ENCODE measurements around the gene IPCEF1. TPM values are rescaled to one million over a fixed set of nuclear protein-coding genes. Genes with fewer than 3 reads are reported as not detected.

IPCEF1 gene
- total and polyA plus RNA-seq, 4 donors: 0.46 to 2.8 (median 1.3) TPM

GRCh38 chr6:154341336-154341735 lies 15.3 kb downstream of the IPCEF1 start:
- Histone ChIP-seq H3K9me3 (ENCODE audit: control insufficient read depth in 4 of 4, low read length in 3 of 4) (no peaks in the 10 kb centered on the region), H3K9ac (ENCODE audit: low read depth in 1 of 2, low read length in 2 of 2) (no peak overlapping the region), H3K27ac (ENCODE audit: low read depth in 1 of 2, low read length in 2 of 2) (no peak overlapping the region), H3K4me3 (ENCODE audit: low read depth in 1 of 3, low read length in 3 of 3) (no peak overlapping the region), H3K27me3 (ENCODE audit: control insufficient read depth in 4 of 4, insufficient read depth in 4 of 4, low read length in 3 of 4) (no peaks in the 10 kb centered on the region), H3K36me3 (ENCODE audit: control insufficient read depth in 4 of 4, insufficient read depth in 3 of 4, low read depth in 1 of 4, low read length in 3 of 4) (no peaks in the 10 kb centered on the region), H3K4me1 (ENCODE audit: control insufficient read depth in 4 of 4, insufficient read depth in 4 of 4, low read length in 3 of 4) (no peaks in the 10 kb centered on the region)
- TF ChIP-seq CTCF (IDR thresholded peaks at IDR 0.05; ENCODE audit: low read depth, low read length, missing input control): no peak
- TF ChIP-seq ZBTB33 (IDR thresholded peaks at IDR 0.05): no peak
- TF ChIP-seq GABPA (IDR thresholded peaks at IDR 0.05 in 1 of 2, conservative IDR thresholded peaks at IDR 0.05 in 1 of 2): no peak
- no peak for TF ChIP-seq MAX (IDR thresholded peaks at IDR 0.05)
- TF ChIP-seq REST (IDR thresholded peaks at IDR 0.05): no peak
- no peak for TF ChIP-seq FOXA2 (IDR thresholded peaks at IDR 0.05)
- TF ChIP-seq YY1 (IDR thresholded peaks at IDR 0.05): no peak
- TF ChIP-seq EGR1 (IDR thresholded peaks at IDR 0.05; ENCODE audit: low read depth in 2 of 2): no peak
- no peak for TF ChIP-seq HNF4G (IDR thresholded peaks at IDR 0.05)
- TF ChIP-seq SP1 (IDR thresholded peaks at IDR 0.05): no peak
- no peak for TF ChIP-seq NR2F2 (IDR thresholded peaks at IDR 0.05)
- no peak for TF ChIP-seq RAD21 (IDR thresholded peaks at IDR 0.05)
- no peak for TF ChIP-seq RXRA (IDR thresholded peaks at IDR 0.05)
- 72% methylated on average over 4 of the region's 4 CpGs for WGBS
- no peak for DNase-seq (ENCODE audit: low spot score)

GRCh38 chr6:154337406-154338005 lies 19.1 kb downstream of the IPCEF1 start:
- H3K36me3 ChIP-seq (ENCODE audit: control insufficient read depth in 4 of 4, insufficient read depth in 3 of 4, low read depth in 1 of 4, low read length in 3 of 4): no peaks in the 10 kb centered on the region
- 85% methylated on average over 4 of the region's 4 CpGs for WGBS
- H3K9ac ChIP-seq (ENCODE audit: low read depth in 1 of 2, low read length in 2 of 2): no peak overlapping the region
- DNase-seq (ENCODE audit: low spot score): no peak
- H3K4me3 ChIP-seq (ENCODE audit: low read depth in 1 of 3, low read length in 3 of 3): no peak overlapping the region
- no peaks in the 10 kb centered on the region for H3K9me3 ChIP-seq (ENCODE audit: control insufficient read depth in 4 of 4, low read length in 3 of 4)
- no peak overlapping the region for H3K27ac ChIP-seq (ENCODE audit: low read depth in 1 of 2, low read length in 2 of 2)
- no peaks in the 10 kb centered on the region for H3K27me3 ChIP-seq (ENCODE audit: control insufficient read depth in 4 of 4, insufficient read depth in 4 of 4, low read length in 3 of 4)
- H3K4me1 ChIP-seq (ENCODE audit: control insufficient read depth in 4 of 4, insufficient read depth in 4 of 4, low read length in 3 of 4): no peaks in the 10 kb centered on the region
- TF ChIP-seq MAX (IDR thresholded peaks at IDR 0.05): no peak
- no peak for TF ChIP-seq TAF1 (conservative IDR thresholded peaks at IDR 0.05)
- TF ChIP-seq ATF3 (IDR thresholded peaks at IDR 0.05): no peak
- TF ChIP-seq ZBTB33 (IDR thresholded peaks at IDR 0.05): no peak
- no peak for TF ChIP-seq RAD21 (IDR thresholded peaks at IDR 0.05)
- no peak for TF ChIP-seq HNF4G (IDR thresholded peaks at IDR 0.05)
- TF ChIP-seq GABPA (IDR thresholded peaks at IDR 0.05 in 1 of 2, conservative IDR thresholded peaks at IDR 0.05 in 1 of 2): no peak
- TF ChIP-seq CTCF (IDR thresholded peaks at IDR 0.05; ENCODE audit: low read depth, low read length, missing input control): no peak
- TF ChIP-seq SP1 (IDR thresholded peaks at IDR 0.05): no peak
- TF ChIP-seq RXRA (IDR thresholded peaks at IDR 0.05): no peak
- TF ChIP-seq EGR1 (IDR thresholded peaks at IDR 0.05; ENCODE audit: low read depth in 2 of 2): no peak

Data from liver (tissue), 9 donors.